OCI-LY3 (cell line): ENCODE results near the gene KATNAL1.

Experiments
- H2AFZ ChIP-seq: fragments of 200-600, 300-600 bp; shearing (Covaris generic); 2 replicates; pipeline ENCODE4 v1.6.0; 2014; ENCODE audit warnings: antibody characterized with exemption, low read depth, low read length
- H3K27ac ChIP-seq: fragments of 200-600, 300-600 bp; sonication (generic); 2 replicates; pipeline ENCODE4 v1.5.1; 2014; ENCODE audit warnings: mild to moderate bottlenecking, low read length, moderate library complexity, mixed read lengths
- H3K27me3 ChIP-seq: fragments of 200-600, 300-600 bp; sonication (generic); 2 replicates; pipeline ENCODE4 v1.6.1; 2014; ENCODE audit warnings: low read depth, low read length, mixed read lengths
- H3K36me3 ChIP-seq: fragments of 200-600, 300-600 bp; sonication (generic); replicated peaks from 2 replicates; pipeline ENCODE3; 2014; ENCODE audit warnings: low read depth, low read length, mixed read lengths
- H3K4me1 ChIP-seq: fragments of 300-600, 200-600 bp; sonication (generic); 2 replicates; pipeline ENCODE4 v1.6.1; 2014; ENCODE audit warnings: low read length, mixed read lengths
- H3K4me2 ChIP-seq: fragments of 200-600, 300-600 bp; sonication (generic); 2 replicates; pipeline ENCODE4 v1.6.1; 2014; ENCODE audit warnings: low read length, mixed read lengths
- H3K4me3 ChIP-seq: fragments of 300-600, 200-600 bp; sonication (generic); 2 replicates; pipeline ENCODE4 v1.5.1; 2014; ENCODE audit warnings: antibody characterized with exemption, mild to moderate bottlenecking, low read length, moderate library complexity
- H3K79me2 ChIP-seq: fragments of 300-600, 200-600 bp; shearing (Covaris generic); 2 replicates; pipeline ENCODE4 v1.6.1; 2014; ENCODE audit warnings: mild to moderate bottlenecking, low read length, mixed read lengths
- H3K9ac ChIP-seq: fragments of 300-600, 200-600 bp; shearing (Covaris generic); 2 replicates; pipeline ENCODE4 v1.6.0; 2014; ENCODE audit warnings: mild to moderate bottlenecking, low read length, moderate library complexity
- H3K9me3 ChIP-seq: fragments of 200-600, 300-600 bp; shearing (Covaris generic); 2 replicates; pipeline ENCODE4 v1.6.1; 2014; ENCODE audit warnings: low read length, mixed read lengths; ENCODE audit not compliant: insufficient read depth
- H4K20me1 ChIP-seq: fragments of 200-600, 300-600 bp; sonication (generic); 2 replicates; pipeline ENCODE4 v1.6.1; 2016; ENCODE audit warnings: low read length, mixed read lengths; ENCODE audit not compliant: insufficient read depth
- EZH2phosphoT487 ChIP-seq: fragments of 200-600 bp; shearing (Covaris generic); IDR thresholded peaks from 2 replicates; pipeline ENCODE4 v1.6.1; 2018; ENCODE audit warnings: antibody characterized with exemption, mixed run types, low read depth
- TF ChIP-seq, protein P1 (sequence below): fragments of 200-600, 300-600 bp; sonication (generic); IDR thresholded peaks from 2 replicates; pipeline ENCODE4 v1.5.1; 2014; ENCODE audit warnings: antibody characterized with exemption, low read length, low read depth

The KATNAL1 gene

DNA sequence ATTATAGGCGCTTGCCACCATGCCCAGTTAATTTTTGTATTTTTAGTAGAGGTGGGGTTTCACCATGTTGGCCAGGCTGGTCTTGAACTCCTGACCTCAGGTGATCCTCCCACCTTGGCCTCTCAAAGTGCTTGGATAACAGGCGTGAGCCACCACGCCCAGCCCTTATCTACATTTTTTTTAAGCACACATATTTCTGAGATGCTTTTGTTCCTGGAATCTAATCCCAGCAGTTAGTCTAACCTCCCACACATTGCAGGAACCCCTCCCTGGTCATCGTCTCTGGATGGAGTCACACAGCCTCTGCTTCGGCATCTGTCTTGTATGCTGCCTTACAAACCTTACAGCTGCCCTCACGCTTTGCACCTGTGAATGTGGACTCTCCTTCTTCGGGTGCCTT is 15.1 kb upstream of the KATNAL1 start:
- H2AFZ ChIP-seq: no peak overlapping the region

DNA sequence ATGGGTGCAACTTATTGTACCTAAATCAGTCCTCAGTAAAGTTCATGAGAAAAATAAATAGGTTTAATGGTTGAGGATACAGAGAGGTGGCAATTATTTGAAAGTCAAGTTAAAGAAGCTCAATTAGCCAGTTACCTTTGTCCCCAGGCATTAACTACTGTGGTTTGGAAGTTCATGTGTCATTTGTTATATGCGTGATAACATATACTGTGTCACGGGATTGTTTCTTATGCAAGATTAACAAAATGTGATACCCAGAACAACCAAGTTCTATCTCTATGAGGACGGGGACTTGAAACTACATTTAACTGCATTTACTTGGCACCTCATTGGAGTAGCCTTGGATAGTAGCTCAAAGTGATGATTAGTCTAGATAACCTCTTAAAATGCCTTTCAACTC is 13.9 kb upstream of the KATNAL1 start:
- Histone ChIP-seq H3K4me3 (no peak overlapping the region), H3K79me2 (no peaks in the 10 kb centered on the region), H3K9ac (no peak overlapping the region), H3K9me3 (no peaks in the 10 kb centered on the region), H2AFZ (no peak overlapping the region), H3K27ac (no peak overlapping the region), H3K36me3 (no peaks in the 10 kb centered on the region), H3K4me2 (no peak overlapping the region), H3K4me1 (peaks cover 13% of the 10 kb centered on the region), H3K27me3 (peaks cover 9% of the 10 kb centered on the region; the same call in 1 of the 2 replicates), H4K20me1 (no peaks in the 10 kb centered on the region)
- TF ChIP-seq, protein P1, sequence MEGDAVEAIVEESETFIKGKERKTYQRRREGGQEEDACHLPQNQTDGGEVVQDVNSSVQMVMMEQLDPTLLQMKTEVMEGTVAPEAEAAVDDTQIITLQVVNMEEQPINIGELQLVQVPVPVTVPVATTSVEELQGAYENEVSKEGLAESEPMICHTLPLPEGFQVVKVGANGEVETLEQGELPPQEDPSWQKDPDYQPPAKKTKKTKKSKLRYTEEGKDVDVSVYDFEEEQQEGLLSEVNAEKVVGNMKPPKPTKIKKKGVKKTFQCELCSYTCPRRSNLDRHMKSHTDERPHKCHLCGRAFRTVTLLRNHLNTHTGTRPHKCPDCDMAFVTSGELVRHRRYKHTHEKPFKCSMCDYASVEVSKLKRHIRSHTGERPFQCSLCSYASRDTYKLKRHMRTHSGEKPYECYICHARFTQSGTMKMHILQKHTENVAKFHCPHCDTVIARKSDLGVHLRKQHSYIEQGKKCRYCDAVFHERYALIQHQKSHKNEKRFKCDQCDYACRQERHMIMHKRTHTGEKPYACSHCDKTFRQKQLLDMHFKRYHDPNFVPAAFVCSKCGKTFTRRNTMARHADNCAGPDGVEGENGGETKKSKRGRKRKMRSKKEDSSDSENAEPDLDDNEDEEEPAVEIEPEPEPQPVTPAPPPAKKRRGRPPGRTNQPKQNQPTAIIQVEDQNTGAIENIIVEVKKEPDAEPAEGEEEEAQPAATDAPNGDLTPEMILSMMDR: no peak
- TF ChIP-seq EZH2phosphoT487: no peak

More for the DNA sequence above, 15.1 kb upstream of the KATNAL1 start:
- H3K79me2 ChIP-seq: no peaks in the 10 kb centered on the region
- no peaks in the 10 kb centered on the region for H3K36me3 ChIP-seq
- no peaks in the 10 kb centered on the region for H4K20me1 ChIP-seq
- H3K9ac ChIP-seq: no peak overlapping the region
- H3K27me3 ChIP-seq: peaks cover 9% of the 10 kb centered on the region; the same call in 1 of the 2 replicates
- no peak overlapping the region for H3K4me3 ChIP-seq
- H3K9me3 ChIP-seq: no peaks in the 10 kb centered on the region
- no peak overlapping the region for H3K27ac ChIP-seq
- peaks cover 13% of the 10 kb centered on the region for H3K4me1 ChIP-seq
- TF ChIP-seq EZH2phosphoT487: no peak
- TF ChIP-seq, protein P1: no peak
- H3K4me2 ChIP-seq: no peak overlapping the region

DNA sequence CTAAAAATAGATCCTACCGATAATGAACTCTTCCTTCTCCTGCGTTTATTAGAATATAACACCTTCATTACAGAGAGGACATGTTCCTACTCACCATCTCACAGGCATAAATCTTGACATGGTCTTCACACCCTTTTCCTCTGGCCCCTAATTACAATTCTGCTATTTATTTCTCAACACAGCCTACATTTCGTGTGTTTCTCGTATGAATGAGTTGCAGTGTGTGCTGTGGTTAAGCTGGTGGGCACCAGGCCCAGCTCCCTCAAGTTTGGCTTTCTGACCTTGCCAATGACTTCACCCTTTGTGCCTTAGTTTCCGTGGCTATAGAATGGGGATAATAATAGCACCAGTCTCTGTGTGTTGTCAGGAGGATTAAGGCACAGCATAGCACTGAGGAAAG is 12.3 kb upstream of the KATNAL1 start:
- Histone ChIP-seq H3K4me3 (no peak overlapping the region), H3K36me3 (no peaks in the 10 kb centered on the region), H3K27me3 (no peaks in the 10 kb centered on the region), H3K9me3 (no peaks in the 10 kb centered on the region), H3K79me2 (no peaks in the 10 kb centered on the region), H3K4me1 (peaks cover 13% of the 10 kb centered on the region), H2AFZ (no peak overlapping the region), H3K4me2 (no peak overlapping the region), H4K20me1 (no peaks in the 10 kb centered on the region), H3K9ac (no peak overlapping the region), H3K27ac (no peak overlapping the region)
- TF ChIP-seq, protein P1: no peak
- no peak for TF ChIP-seq EZH2phosphoT487

DNA sequence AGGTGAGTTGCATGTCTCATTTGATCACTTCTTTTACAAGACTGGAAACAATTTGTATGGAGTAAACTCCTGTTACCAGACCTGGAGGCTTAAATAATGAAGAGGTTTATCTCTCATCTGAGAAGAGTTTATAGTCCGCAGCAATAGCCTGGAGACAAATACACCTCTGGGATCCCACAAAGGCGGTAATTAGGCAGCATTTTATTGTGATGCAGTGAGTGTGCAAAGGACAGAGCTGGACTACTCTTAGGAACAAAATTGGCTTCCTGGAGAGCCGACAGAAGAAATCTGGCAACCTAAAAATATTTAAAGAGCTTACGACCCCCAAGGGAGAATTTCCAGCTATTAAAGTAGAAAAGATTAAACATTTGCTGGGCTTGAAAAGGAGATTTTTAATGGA is 11.8 kb upstream of the KATNAL1 start:
- TF ChIP-seq, protein P1: no peak
- TF ChIP-seq EZH2phosphoT487: no peak
- Histone ChIP-seq H3K9me3 (no peaks in the 10 kb centered on the region), H3K27me3 (no peaks in the 10 kb centered on the region), H3K4me1 (peaks cover 13% of the 10 kb centered on the region), H3K9ac (no peak overlapping the region), H3K27ac (no peak overlapping the region), H3K79me2 (no peaks in the 10 kb centered on the region), H3K4me2 (no peak overlapping the region), H3K36me3 (no peaks in the 10 kb centered on the region), H2AFZ (no peak overlapping the region), H3K4me3 (no peak overlapping the region), H4K20me1 (no peaks in the 10 kb centered on the region)
